H9 (cell line): ENCODE results near the gene C9. TPM values are rescaled to one million over a fixed set of nuclear protein-coding genes. Genes with fewer than 3 reads are reported as not detected.

ENCODE experiments used
- DNase-seq: peaks from one replicate; pipeline ENCODE4 v3.0.0-alpha.2; 2017
- H2AFZ ChIP-seq: one replicate; pipeline ENCODE4 v1.6.1; 2013; ENCODE audit warnings: mild to moderate bottlenecking, low read length, control low read depth, moderate library complexity
- H2AK5ac ChIP-seq: 2 replicates; pipeline ENCODE4 v1.6.1; 2013; ENCODE audit warnings: low read length, control low read depth, mixed read lengths; ENCODE audit not compliant: insufficient read length
- H2BK120ac ChIP-seq: one replicate; pipeline ENCODE4 v1.6.1; 2013; ENCODE audit warnings: low read depth, mild to moderate bottlenecking, low read length, control low read depth, inconsistent platforms; ENCODE audit not compliant: poor library complexity, severe bottlenecking
- H2BK12ac ChIP-seq: 2 replicates; pipeline ENCODE4 v1.6.1; 2013; ENCODE audit warnings: low read length, control low read depth, mixed read lengths, low read depth; ENCODE audit not compliant: insufficient read length
- H2BK15ac ChIP-seq: 2 replicates; pipeline ENCODE4 v1.6.1; 2013; ENCODE audit warnings: low read depth, low read length, control low read depth
- H2BK20ac ChIP-seq: one replicate; pipeline ENCODE4 v1.6.1; 2013; ENCODE audit warnings: low read depth, mild to moderate bottlenecking, low read length, control low read depth, inconsistent platforms; ENCODE audit not compliant: poor library complexity, severe bottlenecking
- H2BK5ac ChIP-seq: 2 replicates; pipeline ENCODE4 v1.6.1; 2013; ENCODE audit warnings: low read length, control low read depth, mixed read lengths; ENCODE audit not compliant: insufficient read length
- H3K14ac ChIP-seq: 2 replicates; pipeline ENCODE4 v1.6.1; 2013; ENCODE audit warnings: low read length, control low read depth; ENCODE audit not compliant: insufficient read depth
- H3K18ac ChIP-seq: 2 replicates; pipeline ENCODE4 v1.6.1; 2013; ENCODE audit warnings: low read depth, mild to moderate bottlenecking, mixed read lengths, low read length, control low read depth; ENCODE audit not compliant: insufficient read length
- H3K23ac ChIP-seq: 2 replicates; pipeline ENCODE4 v1.6.1; 2013; ENCODE audit warnings: low read length, control low read depth, mixed read lengths, low read depth; ENCODE audit not compliant: insufficient read length
- H3K23me2 ChIP-seq: 2 replicates; pipeline ENCODE4 v1.6.1; 2013; ENCODE audit warnings: low read depth, mild to moderate bottlenecking, mixed read lengths, low read length, control low read depth; ENCODE audit not compliant: insufficient read length, poor library complexity, severe bottlenecking
- H3K27ac ChIP-seq: 2 replicates; pipeline ENCODE4 v1.5.1; 2013; ENCODE audit warnings: low read length, control low read depth, mixed read lengths, low read depth; ENCODE audit not compliant: insufficient read length
- H3K27me3 ChIP-seq: 2 replicates; pipeline ENCODE4 v1.6.1; 2013; ENCODE audit warnings: low read length, control low read depth, inconsistent platforms; ENCODE audit not compliant: insufficient read depth
- H3K4ac ChIP-seq: 2 replicates; pipeline ENCODE4 v1.6.1; 2013; ENCODE audit warnings: low read depth, mild to moderate bottlenecking, control low read depth, inconsistent platforms, low read length, moderate library complexity
- H3K4me1 ChIP-seq: 2 replicates; pipeline ENCODE4 v1.6.1; 2013; ENCODE audit warnings: low read length, control low read depth, inconsistent platforms; ENCODE audit not compliant: insufficient read depth
- H3K4me2 ChIP-seq: 2 replicates; pipeline ENCODE4 v1.6.1; 2013; ENCODE audit warnings: low read length, control low read depth, mixed read lengths; ENCODE audit not compliant: insufficient read length, insufficient read depth
- H3K56ac ChIP-seq: 2 replicates; pipeline ENCODE4 v1.6.1; 2013; ENCODE audit warnings: low read depth, mild to moderate bottlenecking, mixed read lengths, low read length, control low read depth; ENCODE audit not compliant: insufficient read length
- H3K79me1 ChIP-seq: 2 replicates; pipeline ENCODE4 v1.6.1; 2013; ENCODE audit warnings: low read depth, mild to moderate bottlenecking, moderate library complexity, low read length, control low read depth, inconsistent platforms; ENCODE audit not compliant: insufficient read depth, poor library complexity, severe bottlenecking
- H3K79me2 ChIP-seq: 2 replicates; pipeline ENCODE4 v1.6.1; 2013; ENCODE audit warnings: low read length, control low read depth, inconsistent platforms; ENCODE audit not compliant: insufficient read depth
- H3K9ac ChIP-seq: 2 replicates; pipeline ENCODE4 v1.6.1; 2013; ENCODE audit warnings: low read length, control low read depth, mixed read lengths; ENCODE audit not compliant: insufficient read length; ENCODE audit errors: extremely low read depth
- H3K9me3 ChIP-seq: one replicate; pipeline ENCODE4 v1.6.1; 2013; ENCODE audit warnings: low read depth, low read length, inconsistent platforms; ENCODE audit not compliant: control insufficient read depth
- H3T11ph ChIP-seq: one replicate; pipeline ENCODE4 v1.6.1; 2013; ENCODE audit warnings: mild to moderate bottlenecking, low read length, control low read depth, inconsistent platforms
- H4K20me1 ChIP-seq: one replicate; pipeline ENCODE4 v1.6.1; 2013; ENCODE audit not compliant: control insufficient read depth, insufficient read length, insufficient read depth
- H4K5ac ChIP-seq: 2 replicates; pipeline ENCODE4 v1.6.1; 2013; ENCODE audit warnings: low read depth, mild to moderate bottlenecking, mixed read lengths, low read length, control low read depth; ENCODE audit not compliant: insufficient read length
- H4K8ac ChIP-seq: replicated peaks from 2 replicates; pipeline ENCODE4 v1.6.1; 2013; ENCODE audit warnings: low read length, control low read depth, mixed read lengths, low read depth; ENCODE audit not compliant: insufficient read length
- H4K91ac ChIP-seq: 2 replicates; pipeline ENCODE4 v1.6.1; 2013; ENCODE audit warnings: low read depth, mild to moderate bottlenecking, moderate library complexity, mixed read lengths, low read length, control low read depth; ENCODE audit not compliant: insufficient read length
- H3K27ac Mint-ChIP-seq, 3 experiments: 2 replicates in 2 of 3; 3 replicates in 1 of 3; pipeline ENCODE4 v1.8.0; 2020 to 2021; ENCODE audit warnings: mixed read lengths in 3 of 3, mild to moderate bottlenecking in 1 of 3, moderate library complexity in 1 of 3
- H3K27me3 Mint-ChIP-seq: 2 replicates; pipeline ENCODE4 v1.8.0; 2021; ENCODE audit warnings: low read depth, mild to moderate bottlenecking, moderate library complexity, mixed read lengths
- H3K36me3 Mint-ChIP-seq, 3 experiments: 2 replicates in 2 of 3; 3 replicates in 1 of 3; pipeline ENCODE4 v1.8.0; 2020 to 2021; ENCODE audit warnings: low read depth in 3 of 3, mixed read lengths in 3 of 3; ENCODE audit not compliant: insufficient read depth in 1 of 3
- H3K4me1 Mint-ChIP-seq, 2 experiments: 2 replicates each; pipeline ENCODE4 v1.8.0; 2020; ENCODE audit warnings: mixed read lengths in 2 of 2
- H3K4me3 Mint-ChIP-seq, 2 experiments: 2 replicates in 1 of 2; 3 replicates in 1 of 2; pipeline ENCODE4 v1.8.0; 2020 to 2021; ENCODE audit warnings: mild to moderate bottlenecking in 2 of 2, mixed read lengths in 2 of 2, moderate library complexity in 1 of 2
- H3K9me3 Mint-ChIP-seq, 2 experiments: 2 replicates in 1 of 2; 3 replicates in 1 of 2; pipeline ENCODE4 v1.8.0; 2020; ENCODE audit warnings: mild to moderate bottlenecking in 2 of 2, mixed read lengths in 2 of 2, moderate library complexity in 1 of 2
- CTCF ChIP-seq: fragments of 200-600 bp; sonication (generic); conservative IDR thresholded peaks from 3 replicates; pipeline ENCODE4 v1.8.0; 2021; ENCODE audit warnings: antibody characterized with exemption, mild to moderate bottlenecking
- WGBS: extraction: QIAGEN DNeasy Blood & Tissue Kit; methylation state at CpG from one replicate; pipeline ENCODE4 v1.1.7; 2013; ENCODE audit warnings: missing lambda C conversion rate, low lambda C conversion rate, mixed read lengths; ENCODE audit not compliant: insufficient read length; ENCODE audit errors: extremely low coverage; 5-methylcytosine and 5-hydroxymethylcytosine counted together
- total RNA-seq: library from RNA; stranded (reverse); gene quantifications from 2 replicates; pipeline ENCODE4 v1.2.1, GENCODE V29; 2021

Gene C9
- total RNA-seq, 1 experiment from 2014 or later: not detected

DNA sequence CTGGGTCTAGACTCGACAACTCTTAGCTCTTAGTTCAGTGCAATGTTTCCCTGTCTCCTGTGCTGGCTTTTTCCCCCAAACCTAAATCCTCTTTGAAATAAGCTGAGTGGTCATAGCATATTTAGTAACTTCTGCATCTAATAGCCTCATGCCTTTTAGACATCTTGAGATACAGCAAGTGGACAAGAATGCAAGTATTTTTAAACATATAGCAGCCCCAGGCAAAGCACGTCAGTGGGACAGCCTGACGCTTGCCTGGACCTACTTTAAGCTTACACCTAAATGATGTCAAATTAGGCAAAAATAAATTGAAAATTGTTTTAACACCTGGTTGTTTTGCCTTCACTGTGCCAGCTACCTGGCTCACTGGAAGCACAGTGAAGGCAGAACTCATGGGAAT lies 8.0 kb downstream of the C9 start:
- H3K4me1 Mint-ChIP-seq: peaks cover 5 to 6% of the 10 kb centered on the region in 2 experiments; a peak in 2 of 4 replicates
- no peak overlapping the region for H3K56ac ChIP-seq
- no peak overlapping the region for H2AFZ ChIP-seq
- H2BK12ac ChIP-seq: no peak overlapping the region
- no peak overlapping the region for H4K91ac ChIP-seq
- no peaks in the 10 kb centered on the region for H3K27me3 Mint-ChIP-seq
- H3K4me3 Mint-ChIP-seq: no peak overlapping the region
- DNase-seq: no peak
- no peak overlapping the region for H3T11ph ChIP-seq
- H2BK20ac ChIP-seq: no peak overlapping the region
- no peak overlapping the region for H2BK120ac ChIP-seq
- no peak overlapping the region for H2BK15ac ChIP-seq
- no peaks in the 10 kb centered on the region for H4K20me1 ChIP-seq
- no peak overlapping the region for H3K23ac ChIP-seq
- H3K27me3 ChIP-seq: no peaks in the 10 kb centered on the region
- H2BK5ac ChIP-seq: no peak overlapping the region
- no peak overlapping the region for H2AK5ac ChIP-seq
- no peak for TF ChIP-seq CTCF
- WGBS: no CpG with 5 or more reads among the region's 3 CpGs
- H3K27ac Mint-ChIP-seq: no peak overlapping the region
- H3K4me2 ChIP-seq: no peak overlapping the region
- peaks cover 12 to 32% of the 10 kb centered on the region in 2 experiments for H3K9me3 Mint-ChIP-seq
- H4K8ac ChIP-seq: no peak overlapping the region
- no peaks in the 10 kb centered on the region; the same call in 1 of the 2 replicates for H3K4me1 ChIP-seq
- no peak overlapping the region for H3K18ac ChIP-seq
- no peaks in the 10 kb centered on the region for H3K23me2 ChIP-seq
- peaks cover 9 to 18% (median 12%) of the 10 kb centered on the region in 3 experiments; a peak in 6 of 7 replicates for H3K36me3 Mint-ChIP-seq
- no peak overlapping the region for H3K9ac ChIP-seq
- H3K14ac ChIP-seq: no peak overlapping the region
- H3K79me1 ChIP-seq: no peaks in the 10 kb centered on the region
- no peaks in the 10 kb centered on the region for H3K9me3 ChIP-seq
- no peak overlapping the region for H3K4ac ChIP-seq
- H4K5ac ChIP-seq: no peak overlapping the region
- no peaks in the 10 kb centered on the region for H3K79me2 ChIP-seq
- H3K27ac ChIP-seq: no peak overlapping the region
